Astrocyte (in vitro differentiated cells and primary cell): Measurements from ENCODE around the gene MET. TPM values are rescaled to one million over a fixed set of nuclear protein-coding genes. Genes with fewer than 3 reads are reported as not detected.
A peak's percentile ranks its signal among the peaks of the same experiment; 100 is the strongest.

Experiments used
- DNase-seq: peaks from one replicate; pipeline ENCODE4 v3.0.0-alpha.2; 2010; ENCODE audit warnings: low read depth
- FAIRE-seq: peaks from 2 replicates; lab custom pipeline; 2011; peaks lifted over from hg19 to GRCh38; lab: Jason Lieb, UNC
- H2AFZ ChIP-seq: 2 replicates; pipeline ENCODE4 v1.6.0; 2012; ENCODE audit warnings: low read depth, low read length, inconsistent platforms
- H3K27ac ChIP-seq: 2 replicates; pipeline ENCODE4 v1.5.1; 2011; ENCODE audit warnings: low read depth, low read length, inconsistent platforms
- H3K27me3 ChIP-seq: 2 replicates; pipeline ENCODE4 v1.6.0; 2011; ENCODE audit warnings: low read length, inconsistent platforms; ENCODE audit not compliant: insufficient read depth
- H3K36me3 ChIP-seq: 2 replicates; pipeline ENCODE4 v1.5.1; 2011; ENCODE audit warnings: low read length, inconsistent platforms; ENCODE audit not compliant: insufficient read depth
- H3K4me1 ChIP-seq: 2 replicates; pipeline ENCODE4 v1.5.1; 2011; ENCODE audit warnings: low read length, inconsistent platforms; ENCODE audit not compliant: insufficient read depth
- H3K4me2 ChIP-seq: 2 replicates; pipeline ENCODE4 v1.6.0; 2012; ENCODE audit warnings: low read length, inconsistent platforms
- H3K4me3 ChIP-seq: 2 replicates; pipeline ENCODE4 v1.5.1; 2011; ENCODE audit warnings: low read depth, mild to moderate bottlenecking, low read length, inconsistent platforms; ENCODE audit not compliant: insufficient read depth
- H3K79me2 ChIP-seq: 2 replicates; pipeline ENCODE4 v1.6.0; 2012; ENCODE audit warnings: mild to moderate bottlenecking, low read length, inconsistent platforms; ENCODE audit not compliant: insufficient read depth
- H3K9ac ChIP-seq: 2 replicates; pipeline ENCODE4 v1.6.0; 2012; ENCODE audit warnings: mild to moderate bottlenecking, low read length, inconsistent platforms
- H3K9me3 ChIP-seq: 2 replicates; pipeline ENCODE4 v1.5.1; 2012; ENCODE audit warnings: low read depth, mild to moderate bottlenecking, low read length, inconsistent platforms; ENCODE audit not compliant: insufficient read depth
- H4K20me1 ChIP-seq: 2 replicates; pipeline ENCODE4 v1.6.0; 2012; ENCODE audit warnings: low read length, inconsistent platforms; ENCODE audit not compliant: insufficient read depth
- H3K27ac Mint-ChIP-seq: one replicate; pipeline ENCODE4 v1.8.0; 2021; ENCODE audit warnings: mild to moderate bottlenecking, mixed read lengths; ENCODE audit not compliant: unreplicated experiment
- H3K27me3 Mint-ChIP-seq: one replicate; pipeline ENCODE4 v1.8.0; 2021; ENCODE audit warnings: low read depth, mixed read lengths; ENCODE audit not compliant: unreplicated experiment
- H3K36me3 Mint-ChIP-seq: one replicate; pipeline ENCODE4 v1.8.0; 2021; ENCODE audit warnings: low read depth, mixed read lengths; ENCODE audit not compliant: unreplicated experiment
- H3K4me1 Mint-ChIP-seq: one replicate; pipeline ENCODE4 v1.8.0; 2021; ENCODE audit warnings: low read depth, mixed read lengths; ENCODE audit not compliant: unreplicated experiment
- H3K4me3 Mint-ChIP-seq: one replicate; pipeline ENCODE4 v1.8.0; 2021; ENCODE audit warnings: mild to moderate bottlenecking, moderate library complexity, mixed read lengths; ENCODE audit not compliant: unreplicated experiment
- H3K9me3 Mint-ChIP-seq: one replicate; pipeline ENCODE4 v1.8.0; 2021; ENCODE audit warnings: mild to moderate bottlenecking, mixed read lengths; ENCODE audit not compliant: unreplicated experiment
- CTCF ChIP-seq: IDR thresholded peaks from 2 replicates; pipeline ENCODE4 v1.5.1; 2011; ENCODE audit warnings: low read depth, mild to moderate bottlenecking, inconsistent platforms, low read length, moderate library complexity; ENCODE audit not compliant: insufficient read depth
- EZH2 ChIP-seq: IDR thresholded peaks from 2 replicates; pipeline ENCODE4 v1.6.1; 2012; ENCODE audit warnings: mild to moderate bottlenecking, low read length, inconsistent platforms; ENCODE audit not compliant: insufficient read depth
- total RNA-seq: library from RNA; stranded (reverse); gene quantifications from 2 replicates; pipeline ENCODE4 v1.2.1, GENCODE V29; 2021

MET gene
- total RNA-seq, 1 donor from 2014 or later = 8.2 TPM

GRCh38 chr7:116631676-116632075 is 40.3 kb upstream of the MET start:
- Mint-ChIP-seq H3K4me1 (peaks cover 5% of the 10 kb centered on the region), H3K27ac (no peak overlapping the region), H3K4me3 (no peak overlapping the region), H3K9me3 (no peaks in the 10 kb centered on the region), H3K36me3 (no peaks in the 10 kb centered on the region), H3K27me3 (no peaks in the 10 kb centered on the region)
- Histone ChIP-seq H3K4me1 (peaks cover 15% of the 10 kb centered on the region), H3K4me3 (no peak overlapping the region), H3K9ac (no peak overlapping the region), H3K27me3 (no peaks in the 10 kb centered on the region), H2AFZ (no peak overlapping the region), H3K4me2 (no peak overlapping the region), H4K20me1 (no peaks in the 10 kb centered on the region), H3K79me2 (no peaks in the 10 kb centered on the region), H3K36me3 (no peaks in the 10 kb centered on the region), H3K27ac (no peak overlapping the region), H3K9me3 (no peaks in the 10 kb centered on the region)
- FAIRE-seq = no peak
- TF ChIP-seq CTCF (no peak), EZH2 (no peak)
- no peak for DNase-seq

DNA sequence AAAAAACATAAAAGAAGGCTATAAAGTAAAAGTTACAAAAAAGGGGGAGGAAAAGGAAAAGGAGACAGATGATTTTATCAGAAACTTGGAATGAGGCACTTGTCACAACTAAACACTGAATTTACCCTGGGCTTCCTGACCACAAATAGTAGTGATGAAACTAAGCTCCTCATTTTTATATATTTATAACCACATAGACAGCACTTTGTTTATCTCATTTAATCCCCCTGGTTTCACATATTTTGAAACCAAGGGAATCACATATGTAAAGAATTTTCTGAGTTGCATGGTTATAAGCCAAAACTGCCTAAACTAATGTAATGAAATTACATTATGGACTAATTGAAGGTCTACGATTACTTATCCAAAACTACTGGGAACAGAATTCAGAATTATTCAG is 39.6 kb upstream of the MET start:
- H3K4me3 ChIP-seq = no peak overlapping the region
- no peaks in the 10 kb centered on the region for H3K27me3 ChIP-seq
- Mint-ChIP-seq H3K4me3 (no peak overlapping the region), H3K27me3 (no peaks in the 10 kb centered on the region), H3K9me3 (no peaks in the 10 kb centered on the region), H3K36me3 (no peaks in the 10 kb centered on the region), H3K4me1 (peaks cover 5% of the 10 kb centered on the region), H3K27ac (no peak overlapping the region)
- TF ChIP-seq EZH2 = no peak
- TF ChIP-seq CTCF = no peak
- no peak overlapping the region for H3K4me2 ChIP-seq
- H3K9ac ChIP-seq = no peak overlapping the region
- peak; percentile 19 for DNase-seq
- no peak for FAIRE-seq
- H4K20me1 ChIP-seq = no peaks in the 10 kb centered on the region
- no peak overlapping the region for H2AFZ ChIP-seq
- no peaks in the 10 kb centered on the region for H3K79me2 ChIP-seq
- H3K4me1 ChIP-seq = peaks cover 15% of the 10 kb centered on the region
- no peaks in the 10 kb centered on the region for H3K36me3 ChIP-seq
- no peaks in the 10 kb centered on the region for H3K9me3 ChIP-seq
- no peak overlapping the region for H3K27ac ChIP-seq

DNA sequence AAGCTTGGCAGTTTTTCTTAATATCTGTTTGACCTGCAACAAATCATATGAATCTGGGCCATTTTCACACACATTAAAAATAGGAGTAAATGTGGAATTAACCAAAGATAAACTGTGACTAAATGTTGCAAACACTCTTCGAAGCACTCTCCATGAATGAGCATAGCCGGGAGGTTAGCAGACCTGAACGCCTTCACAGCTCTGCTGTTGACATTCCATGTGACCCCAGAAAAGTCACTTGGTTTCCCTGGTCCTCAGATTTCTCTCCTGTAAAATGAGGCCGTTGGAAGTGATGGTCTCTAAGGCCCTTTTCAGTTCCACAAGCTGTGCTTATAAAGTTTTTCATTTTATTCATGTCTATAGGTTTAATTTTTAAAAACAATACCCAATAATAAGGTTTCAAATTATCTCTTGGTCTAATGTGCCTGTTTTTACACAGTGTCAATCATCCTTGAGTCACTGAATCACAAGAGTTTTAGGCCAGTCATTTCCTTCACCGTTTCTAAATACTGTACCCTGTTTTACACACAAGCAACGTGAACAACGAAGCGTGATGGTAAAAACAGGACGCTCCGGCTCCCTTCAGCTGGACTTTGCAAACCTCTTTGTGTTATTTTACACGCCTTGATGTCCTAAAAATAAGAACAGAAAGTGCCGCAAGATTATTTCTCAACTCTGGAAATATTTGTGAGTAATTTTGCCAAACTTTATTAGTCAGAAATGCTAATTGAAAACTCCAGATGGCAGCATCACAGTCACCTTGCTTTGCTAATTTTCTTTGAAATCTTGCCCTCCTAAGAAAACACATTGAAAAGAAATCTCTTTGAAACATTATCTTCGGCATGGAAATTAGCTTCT is 38.6 kb upstream of the MET start:
- DNase-seq (peak; percentile 56), FAIRE-seq (no peak)
- Mint-ChIP-seq H3K27ac (no peak overlapping the region), H3K4me3 (no peak overlapping the region), H3K4me1 (peaks cover 5% of the 10 kb centered on the region), H3K9me3 (no peaks in the 10 kb centered on the region), H3K36me3 (no peaks in the 10 kb centered on the region), H3K27me3 (no peaks in the 10 kb centered on the region)
- Histone ChIP-seq H3K9ac (peak overlapping the region; percentile 45), H3K79me2 (no peaks in the 10 kb centered on the region), H3K4me3 (no peak overlapping the region), H4K20me1 (no peaks in the 10 kb centered on the region), H3K4me2 (peak overlapping the region; percentile 66), H3K27ac (peak overlapping the region; percentile 49), H2AFZ (peak overlapping the region; percentile 33), H3K36me3 (no peaks in the 10 kb centered on the region), H3K4me1 (peaks cover 15% of the 10 kb centered on the region), H3K27me3 (no peaks in the 10 kb centered on the region), H3K9me3 (no peaks in the 10 kb centered on the region)
- TF ChIP-seq CTCF (no peak), EZH2 (no peak)
